Esophagus muscularis mucosa (tissue), 3 donors: ENCODE data around the gene ASB2.

ENCODE experiments used
- POLR2A ChIP-seq: fragments of 450-650 bp; IDR thresholded peaks from one replicate; pipeline ENCODE4 v1.6.1; 2017; ENCODE audit warnings: antibody characterized with exemption, moderate library complexity, mild to moderate bottlenecking, low read depth
- POLR2AphosphoS5 ChIP-seq, 2 donors: sonication (generic); formaldehyde crosslinking; IDR thresholded peaks; one replicate each; pipeline ENCODE4 v1.6.1; 2017; ENCODE audit warnings: antibody characterized with exemption in 2 of 2
- TF ChIP-seq, protein P1 (sequence below), 3 experiments: fragments of 200-600 bp in 2 of 3; fragments of 450-650 bp in 1 of 3; sonication (generic) in 2 of 3; IDR thresholded peaks; one replicate each; pipeline ENCODE4 v1.5.1; 2017 to 2019; ENCODE audit warnings: antibody characterized with exemption in 3 of 3, mild to moderate bottlenecking in 2 of 3, moderate library complexity in 1 of 3

- TF ChIP-seq, protein P1, sequence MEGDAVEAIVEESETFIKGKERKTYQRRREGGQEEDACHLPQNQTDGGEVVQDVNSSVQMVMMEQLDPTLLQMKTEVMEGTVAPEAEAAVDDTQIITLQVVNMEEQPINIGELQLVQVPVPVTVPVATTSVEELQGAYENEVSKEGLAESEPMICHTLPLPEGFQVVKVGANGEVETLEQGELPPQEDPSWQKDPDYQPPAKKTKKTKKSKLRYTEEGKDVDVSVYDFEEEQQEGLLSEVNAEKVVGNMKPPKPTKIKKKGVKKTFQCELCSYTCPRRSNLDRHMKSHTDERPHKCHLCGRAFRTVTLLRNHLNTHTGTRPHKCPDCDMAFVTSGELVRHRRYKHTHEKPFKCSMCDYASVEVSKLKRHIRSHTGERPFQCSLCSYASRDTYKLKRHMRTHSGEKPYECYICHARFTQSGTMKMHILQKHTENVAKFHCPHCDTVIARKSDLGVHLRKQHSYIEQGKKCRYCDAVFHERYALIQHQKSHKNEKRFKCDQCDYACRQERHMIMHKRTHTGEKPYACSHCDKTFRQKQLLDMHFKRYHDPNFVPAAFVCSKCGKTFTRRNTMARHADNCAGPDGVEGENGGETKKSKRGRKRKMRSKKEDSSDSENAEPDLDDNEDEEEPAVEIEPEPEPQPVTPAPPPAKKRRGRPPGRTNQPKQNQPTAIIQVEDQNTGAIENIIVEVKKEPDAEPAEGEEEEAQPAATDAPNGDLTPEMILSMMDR (IDR thresholded peaks at IDR 0.05), result no peak
- TF ChIP-seq POLR2A (no peak), POLR2AphosphoS5 (IDR thresholded peaks at IDR 0.05) (no peak)
Measured at GRCh38 chr14:93949511-93950075, 26.8 kb downstream of the ASB2 start.
